Nephron (organoid): ENCODE data around the gene SENP7.

Source experiments
- H3K27ac Mint-ChIP-seq, 3 experiments: 2 replicates each; pipeline ENCODE4 v1.8.0; 2020; ENCODE audit warnings: mixed read lengths in 3 of 3, mild to moderate bottlenecking in 2 of 3, moderate library complexity in 1 of 3
- H3K27me3 Mint-ChIP-seq: 2 replicates; pipeline ENCODE4 v1.8.0; 2021; ENCODE audit warnings: low read depth, mild to moderate bottlenecking, moderate library complexity, mixed read lengths
- H3K36me3 Mint-ChIP-seq: 2 replicates; pipeline ENCODE4 v1.8.0; 2020; ENCODE audit warnings: low read depth, mixed read lengths
- H3K4me1 Mint-ChIP-seq: 2 replicates; pipeline ENCODE4 v1.8.0; 2020; ENCODE audit warnings: mixed read lengths
- H3K4me3 Mint-ChIP-seq, 3 experiments: 2 replicates each; pipeline ENCODE4 v1.8.0; 2020; ENCODE audit warnings: mild to moderate bottlenecking in 3 of 3, mixed read lengths in 3 of 3, moderate library complexity in 2 of 3
- H3K9me3 Mint-ChIP-seq: 2 replicates; pipeline ENCODE4 v1.8.0; 2020; ENCODE audit warnings: mixed read lengths
- CTCF ChIP-seq, 3 experiments: fragments of 200-600 bp; sonication (generic); IDR thresholded peaks; one replicate each; pipeline ENCODE4 v1.5.0; 2021; ENCODE audit warnings: antibody characterized with exemption in 3 of 3; ENCODE audit not compliant: unreplicated experiment in 3 of 3

Gene SENP7

GRCh38 chr3:101281521-101282030, 231.4 kb downstream of the SENP7 start:
- peaks cover 15% of the 10 kb centered on the region for H3K4me1 Mint-ChIP-seq
- no peaks in the 10 kb centered on the region for H3K36me3 Mint-ChIP-seq
- no peak for TF ChIP-seq CTCF (IDR thresholded peaks at IDR 0.05; ENCODE audit: unreplicated experiment in 3 of 3)
- H3K9me3 Mint-ChIP-seq: no peaks in the 10 kb centered on the region
- no peak overlapping the region for H3K4me3 Mint-ChIP-seq
- no peaks in the 10 kb centered on the region for H3K27me3 Mint-ChIP-seq
- H3K27ac Mint-ChIP-seq: peak overlapping the region; percentile 57 to 79 (median 66)

GRCh38 chr3:101279765-101280385, 233.1 kb downstream of the SENP7 start:
- Mint-ChIP-seq H3K4me3 (no peak overlapping the region), H3K27ac (no peak overlapping the region), H3K4me1 (peaks cover 15% of the 10 kb centered on the region), H3K36me3 (no peaks in the 10 kb centered on the region), H3K9me3 (no peaks in the 10 kb centered on the region), H3K27me3 (no peaks in the 10 kb centered on the region)
- TF ChIP-seq CTCF (IDR thresholded peaks at IDR 0.05; ENCODE audit: unreplicated experiment in 3 of 3): no peak

GRCh38 chr3:101279162-101279561, 233.8 kb downstream of the SENP7 start:
- no peaks in the 10 kb centered on the region for H3K27me3 Mint-ChIP-seq
- no peak for TF ChIP-seq CTCF (IDR thresholded peaks at IDR 0.05; ENCODE audit: unreplicated experiment in 3 of 3)
- no peaks in the 10 kb centered on the region for H3K9me3 Mint-ChIP-seq
- H3K4me3 Mint-ChIP-seq: no peak overlapping the region
- H3K36me3 Mint-ChIP-seq: no peaks in the 10 kb centered on the region
- no peak overlapping the region for H3K27ac Mint-ChIP-seq
- H3K4me1 Mint-ChIP-seq: peaks cover 15% of the 10 kb centered on the region

- TF ChIP-seq CTCF (IDR thresholded peaks at IDR 0.05; ENCODE audit: unreplicated experiment in 3 of 3): no peak
- H3K4me3 Mint-ChIP-seq: no peak overlapping the region
- no peaks in the 10 kb centered on the region for H3K36me3 Mint-ChIP-seq
- no peak overlapping the region for H3K27ac Mint-ChIP-seq
- H3K4me1 Mint-ChIP-seq: peaks cover 15% of the 10 kb centered on the region
- H3K9me3 Mint-ChIP-seq: no peaks in the 10 kb centered on the region
- H3K27me3 Mint-ChIP-seq: no peaks in the 10 kb centered on the region
These were observed 234.3 kb downstream of the SENP7 start for GRCh38 chr3:101278727-101279126.
